Hematopoietic multipotent progenitor cell (in vitro differentiated cells): ENCODE data around the gene ANK3. TPM values are rescaled to one million over a fixed set of nuclear protein-coding genes. Genes with fewer than 3 reads are reported as not detected.

Experiments used
- DNase-seq, 3 donors: peaks; one replicate each; pipeline ENCODE4 v3.0.0-alpha.2; 2011 to 2015; ENCODE audit warnings: low read depth in 2 of 3, low spot score in 2 of 3
- total RNA-seq: library from RNA; depleted of rRNA; stranded (reverse); fragments of >200 nt; gene quantifications from one replicate; pipeline ENCODE4 v1.2.3, GENCODE V29; 2012

ANK3 gene
- total RNA-seq, 1 donor = 3.2 TPM

GRCh38 chr10:60380781-60381180 is 8.9 kb downstream of the ANK3 start:
- no peak for DNase-seq

GRCh38 chr10:60377955-60378354 is 11.7 kb downstream of the ANK3 start:
- DNase-seq = no peak

DNA sequence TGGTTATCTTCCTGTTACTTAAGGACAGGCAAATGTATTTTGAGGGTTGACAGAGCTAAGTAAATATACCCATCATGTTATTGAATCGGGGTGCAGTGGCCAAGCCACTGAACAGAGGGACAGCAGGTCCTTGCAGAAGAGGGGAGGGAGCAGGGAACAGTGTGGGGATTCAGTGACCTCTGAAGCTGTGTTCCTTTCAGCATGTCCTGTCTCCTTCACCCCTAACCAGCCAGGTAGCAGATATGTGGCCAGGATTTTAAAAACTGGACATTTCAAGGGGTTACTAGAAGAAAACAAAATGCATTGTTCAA is 12.7 kb downstream of the ANK3 start:
- no peak for DNase-seq

DNA sequence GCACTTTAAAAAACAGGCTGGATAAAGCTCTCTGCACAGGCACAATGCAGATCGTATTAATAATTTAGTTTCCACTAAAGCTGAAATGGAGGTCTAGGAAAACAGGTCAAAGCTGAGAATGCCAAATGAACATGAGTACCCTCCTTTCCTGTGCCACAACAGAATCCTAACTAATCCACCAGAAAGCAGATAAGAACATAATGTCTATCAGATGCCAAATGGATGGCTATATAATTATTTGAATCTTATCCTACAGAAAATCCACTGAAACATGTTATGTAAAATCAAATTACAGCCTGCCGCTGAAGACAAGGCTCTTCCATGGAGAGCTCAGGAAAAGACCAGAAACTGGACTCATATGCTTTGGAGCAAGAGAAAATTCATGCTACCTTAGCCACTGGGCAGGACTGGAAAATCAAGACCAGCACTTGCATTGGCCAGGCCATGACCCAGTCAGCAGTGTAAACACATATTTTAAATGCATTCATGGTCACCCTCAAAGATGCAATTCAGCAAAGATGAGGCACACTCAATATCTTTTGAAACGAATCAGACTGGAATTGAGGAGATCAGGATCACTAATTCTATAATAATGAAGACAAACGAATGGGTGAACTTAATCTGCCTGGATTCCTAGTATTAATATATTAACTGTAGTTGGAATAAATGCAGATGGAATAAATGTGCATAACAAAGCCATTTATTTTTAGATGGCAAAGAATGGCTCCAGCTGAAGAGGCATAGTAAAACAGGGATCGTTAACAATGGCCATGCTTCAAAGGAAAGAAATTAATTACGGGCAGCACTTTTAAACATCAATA is 13.2 kb downstream of the ANK3 start:
- no peak for DNase-seq

GRCh38 chr10:60375293-60376004 is 14.2 kb downstream of the ANK3 start:
- no peak for DNase-seq

GRCh38 chr10:60374836-60375235 is 14.8 kb downstream of the ANK3 start:
- no peak for DNase-seq

- DNase-seq = no peak
These were observed 17.2 kb downstream of the ANK3 start for GRCh38 chr10:60372436-60372835.

DNA sequence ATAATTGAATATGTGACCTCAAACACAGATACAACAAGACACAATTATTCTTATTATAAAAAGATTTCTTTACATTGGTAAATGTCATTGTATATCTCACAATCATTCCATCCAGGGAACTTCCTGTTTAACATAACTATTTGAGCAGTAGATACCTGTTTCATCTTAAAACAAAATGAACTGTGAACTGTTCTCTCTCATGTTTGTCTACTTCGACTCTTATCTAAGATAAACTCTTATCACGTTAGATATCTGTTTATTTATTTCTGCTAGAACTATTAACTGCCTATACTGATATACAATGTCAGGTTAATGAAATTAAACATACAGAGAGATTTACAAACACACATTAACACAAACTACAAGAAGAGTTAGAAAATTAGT is 20.1 kb downstream of the ANK3 start:
- no peak for DNase-seq

GRCh38 chr10:60368875-60369546 is 20.7 kb downstream of the ANK3 start:
- DNase-seq = no peak

DNA sequence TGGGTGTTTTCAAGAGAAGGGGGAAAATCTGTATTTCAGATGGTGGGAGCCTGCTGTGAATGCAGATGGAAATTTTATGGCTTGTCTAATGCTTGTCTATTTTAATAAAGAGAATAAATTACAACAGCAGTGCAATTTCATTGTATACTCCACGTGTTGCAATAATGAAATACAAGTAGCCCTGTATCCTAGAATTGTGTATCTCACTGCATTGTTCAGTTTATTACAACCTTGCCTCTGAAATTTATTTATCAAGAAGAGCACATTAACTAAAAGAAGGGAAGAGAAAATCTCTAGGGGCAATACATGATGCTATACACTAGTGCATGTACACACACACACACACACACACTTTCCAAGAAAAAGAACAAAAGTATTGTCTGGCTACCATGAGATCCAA is 21.8 kb downstream of the ANK3 start:
- no peak for DNase-seq

GRCh38 chr10:60367431-60367830 is 22.2 kb downstream of the ANK3 start:
- DNase-seq = no peak

DNA sequence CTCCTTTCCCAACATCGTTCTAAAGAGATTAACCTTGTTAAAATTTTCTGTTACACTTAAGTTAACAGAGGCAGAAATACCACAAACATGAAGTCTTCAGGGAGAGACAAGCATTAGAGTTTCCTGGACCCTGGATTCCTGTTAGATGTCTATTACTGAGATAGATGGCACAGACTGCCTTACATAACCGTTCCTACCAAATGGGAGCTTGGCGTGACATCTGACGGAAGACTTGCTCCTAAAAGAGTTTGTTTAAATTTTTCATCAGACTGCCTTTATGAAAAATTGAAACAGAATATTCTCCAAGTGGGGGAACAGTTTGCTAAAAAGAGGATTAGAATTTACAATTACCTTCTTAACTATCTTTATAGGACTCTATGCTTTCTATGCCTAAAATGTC is 22.7 kb downstream of the ANK3 start:
- DNase-seq = no peak

DNA sequence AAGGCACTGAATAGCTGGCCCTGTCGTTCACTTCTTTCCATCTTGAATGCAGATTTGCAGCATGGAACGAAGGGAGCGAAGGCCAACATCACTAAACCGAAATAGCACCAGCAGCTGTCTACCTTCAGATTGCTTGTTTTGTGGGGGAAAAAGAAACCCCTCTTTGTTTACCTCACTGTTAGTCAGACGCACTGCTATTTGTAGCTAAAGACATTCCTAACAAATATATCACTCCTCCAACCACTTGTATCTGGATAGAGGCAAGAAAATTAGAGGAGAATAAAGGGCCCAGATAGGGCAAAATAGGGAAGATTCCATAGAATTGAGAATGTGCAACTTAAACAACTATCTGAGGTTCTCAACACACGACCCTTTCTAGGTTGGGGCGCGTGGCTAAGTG is 26.5 kb downstream of the ANK3 start:
- DNase-seq = no peak

DNA sequence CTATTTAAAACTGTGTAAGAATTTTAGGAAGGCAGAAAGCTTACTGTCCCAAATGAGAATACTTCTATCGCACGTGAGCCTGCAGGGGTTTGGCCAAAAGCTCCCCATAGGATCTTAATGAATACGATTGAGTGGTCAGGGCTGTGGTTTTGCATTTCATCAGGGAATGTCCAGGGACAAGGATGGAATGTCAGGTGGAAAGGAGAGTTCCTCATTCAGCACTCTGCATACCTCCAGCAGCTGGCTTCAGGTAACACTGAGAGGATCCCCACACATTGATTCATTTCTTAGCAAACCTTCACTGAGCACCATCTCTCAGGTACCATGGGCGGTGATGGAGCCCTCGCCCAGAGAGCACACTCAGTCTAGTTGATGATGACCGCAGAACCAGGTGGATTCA is 27.2 kb downstream of the ANK3 start:
- no peak for DNase-seq

- no peak for DNase-seq
These were observed 30.6 kb downstream of the ANK3 start for GRCh38 chr10:60359066-60359465.

- no peak for DNase-seq
These were observed 31.4 kb downstream of the ANK3 start for GRCh38 chr10:60358282-60358681.

DNA sequence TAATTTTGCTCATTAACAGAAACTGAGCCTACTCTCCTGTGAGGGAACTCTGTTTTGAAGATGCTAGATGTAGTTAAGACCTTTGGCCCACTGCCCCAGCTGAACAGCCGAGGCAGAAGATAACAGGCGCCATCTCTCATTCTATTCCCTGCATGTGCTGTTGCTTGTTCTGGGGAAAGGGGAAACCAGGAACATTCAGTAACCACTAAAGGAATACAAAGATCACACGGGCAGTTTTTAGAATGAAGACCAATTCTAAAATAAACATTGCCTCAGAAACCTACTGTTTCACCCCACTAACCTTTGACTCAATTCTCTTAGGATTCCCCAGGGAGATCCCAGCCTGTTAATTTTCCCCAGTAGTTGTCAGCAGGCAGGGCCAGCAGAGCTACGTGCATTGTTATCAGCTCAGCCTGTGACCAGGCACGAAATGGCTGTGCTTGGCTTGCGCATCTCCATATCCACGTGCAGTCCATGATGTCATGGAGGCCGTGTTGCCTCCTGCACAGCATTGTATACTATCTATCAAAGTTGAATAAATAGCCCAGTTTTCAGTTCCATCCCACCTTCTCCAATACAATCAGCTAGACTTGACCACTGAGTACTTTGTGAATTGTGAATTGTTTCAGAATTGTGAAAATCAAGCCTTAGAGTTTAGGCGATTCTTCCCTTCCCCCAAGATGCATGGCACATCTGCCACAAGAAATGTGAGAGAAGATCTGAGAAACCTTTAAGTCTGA is 36.0 kb downstream of the ANK3 start:
- DNase-seq = no peak

DNA sequence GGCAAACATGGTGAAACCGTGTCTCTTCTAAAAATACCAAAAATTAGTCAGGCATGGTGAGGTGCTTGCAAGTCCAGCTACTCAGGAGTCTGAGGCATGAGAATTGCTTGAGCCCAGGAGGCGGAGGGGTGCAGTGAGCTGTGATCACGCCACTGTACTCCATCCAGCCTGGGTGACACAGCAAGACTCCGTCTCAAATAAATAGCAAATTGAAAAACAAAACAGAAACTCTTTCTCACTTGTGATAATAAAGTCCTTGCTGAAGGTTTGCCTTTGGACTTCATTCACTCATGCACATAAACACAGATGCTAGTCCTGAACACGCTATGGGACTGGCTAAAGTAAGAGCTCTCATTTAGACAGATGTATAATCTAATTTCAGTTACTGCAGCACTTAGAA is 37.6 kb downstream of the ANK3 start:
- DNase-seq = no peak

DNA sequence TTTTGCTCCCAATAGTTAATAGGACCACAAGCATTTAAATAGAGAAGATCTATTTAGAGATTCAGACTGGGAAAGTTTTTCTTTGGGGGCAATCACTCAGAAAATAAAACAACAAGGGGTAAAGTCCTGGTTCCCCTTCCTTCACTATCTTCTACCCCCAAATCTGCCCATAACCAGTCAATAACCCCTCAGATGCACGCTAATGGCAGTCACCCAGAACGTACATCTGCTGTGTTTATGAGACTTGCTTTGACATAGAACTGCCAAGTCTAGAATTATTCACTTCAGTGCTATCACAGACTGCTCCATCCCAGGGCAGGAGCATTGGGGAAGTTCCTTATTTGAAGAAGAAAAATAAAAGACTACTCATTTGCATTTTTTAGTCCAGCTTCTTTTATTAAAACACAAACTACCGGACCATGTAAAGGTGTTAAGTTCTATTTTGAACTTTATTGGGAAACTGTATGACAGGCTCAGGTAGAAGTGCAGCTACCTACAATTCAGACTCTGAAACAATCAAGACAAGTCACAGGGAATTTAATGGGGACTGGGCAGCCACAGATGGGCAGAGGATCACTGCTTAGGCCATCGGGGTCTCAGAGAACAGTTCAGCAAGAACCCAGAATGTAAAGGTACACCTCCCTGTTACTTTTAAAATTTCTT is 38.4 kb downstream of the ANK3 start:
- DNase-seq = no peak

GRCh38 chr10:60350400-60350799 is 39.3 kb downstream of the ANK3 start:
- DNase-seq = no peak

GRCh38 chr10:60349426-60349825 is 40.2 kb downstream of the ANK3 start:
- no peak for DNase-seq
